Naive thymus-derived CD8-positive, alpha-beta T cell (primary cell): ENCODE measurements around the gene HBG2. TPM values are rescaled to one million over a fixed set of nuclear protein-coding genes. Genes with fewer than 3 reads are reported as not detected.

ENCODE experiments used
- ATAC-seq, 2 donors: fragments of 150-1000 bp; cut with Tn5 transposase in 1 of 2; sonication (Bioruptor Pico), chemical (Tn5 transposase) in 1 of 2; 1 replicate in 1 of 2; 2 replicates in 1 of 2; pipeline ENCODE4 v1.10.0; 2021; ENCODE audit warnings: mild to moderate bottlenecking in 2 of 2, moderate library complexity in 2 of 2
- POLR2A ChIA-PET: fragments of 350-600 bp; sonication (Branson Sonifier 250); formaldehyde crosslinking; loops from one replicate; lab custom pipeline; 2021; ENCODE audit warnings: antibody characterized with exemption; lab: Charles Lee
- DNase-seq, 10 donors: peaks; one replicate each; pipeline versions ENCODE4 v3.0.0 to v3.0.0-alpha.2; 2020 to 2022
- H3K27ac Mint-ChIP-seq, 10 donors: one replicate each; pipeline ENCODE4 v1.8.0; 2020 to 2022; ENCODE audit warnings: mild to moderate bottlenecking in 10 of 10, mixed read lengths in 10 of 10, moderate library complexity in 4 of 10, inconsistent platforms in 1 of 10
- H3K27me3 Mint-ChIP-seq, 5 donors: one replicate each; pipeline ENCODE4 v1.8.0; 2021 to 2022; ENCODE audit warnings: mixed read lengths in 5 of 5
- H3K36me3 Mint-ChIP-seq, 3 donors: one replicate each; pipeline ENCODE4 v1.8.0; 2020 to 2022; ENCODE audit warnings: mixed read lengths in 3 of 3, mild to moderate bottlenecking in 2 of 3, inconsistent platforms in 1 of 3
- H3K4me1 Mint-ChIP-seq, 4 donors: one replicate each; pipeline ENCODE4 v1.8.0; 2021 to 2022; ENCODE audit warnings: mixed read lengths in 4 of 4
- H3K4me3 Mint-ChIP-seq, 10 donors: one replicate each; pipeline ENCODE4 v1.8.0; 2020 to 2022; ENCODE audit warnings: mild to moderate bottlenecking in 10 of 10, mixed read lengths in 10 of 10, moderate library complexity in 6 of 10, inconsistent platforms in 1 of 10
- H3K9me3 Mint-ChIP-seq, 9 donors: one replicate each; pipeline ENCODE4 v1.8.0; 2020 to 2022; ENCODE audit warnings: mixed read lengths in 9 of 9, mild to moderate bottlenecking in 3 of 9, inconsistent platforms in 1 of 9, moderate library complexity in 1 of 9
- polyA plus RNA-seq, 3 donors: library from polyadenylated mRNA; unstranded; fragments of 300-500 nt; fragmentation: Illumina TruSeq; gene quantifications; one replicate each; pipeline ENCODE4 v1.2.3, GENCODE V29; 2021
- total RNA-seq, 8 experiments: library from RNA in 2 of 8; stranded (reverse) in 2 of 8; gene quantifications; one replicate each; pipeline ENCODE4 v1.2.3 and lab custom pipeline; 2021 to 2026

Gene HBG2
- total and polyA plus RNA-seq, 5 experiments from 2014 or later, result not detected

- Mint-ChIP-seq H3K36me3 (no peaks in the 10 kb centered on the region), H3K4me1 (no peaks in the 10 kb centered on the region), H3K27me3 (peaks cover 1 to 29% (median 8%) of the 10 kb centered on the region in 5 donors), H3K9me3 (no peaks in the 10 kb centered on the region), H3K4me3 (no peak overlapping the region), H3K27ac (no peak overlapping the region)
- POLR2A ChIA-PET, result no interaction called here
- DNase-seq, result no peak
- ATAC-seq, result no peak
Measured at GRCh38 chr11:5242208-5242607, 12.4 kb downstream of the HBG2 start.

DNA sequence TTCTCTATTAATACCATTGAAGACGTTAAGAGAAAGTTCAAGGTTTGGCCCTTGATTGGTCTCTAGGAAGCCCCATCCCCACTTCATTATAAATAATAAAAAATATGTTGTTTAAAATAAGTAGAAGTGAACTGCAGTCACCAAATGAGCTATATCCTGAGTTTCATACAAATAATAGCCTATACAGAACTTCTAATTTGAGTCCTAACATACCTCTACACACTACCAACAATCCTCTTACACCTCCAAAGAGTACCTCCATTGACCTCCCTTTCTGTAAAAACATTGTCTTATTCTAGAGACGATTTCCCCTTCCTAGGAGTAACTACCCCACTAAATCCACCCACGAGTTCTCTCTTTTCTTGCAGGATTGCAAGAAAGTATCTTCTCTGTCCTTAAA lies 13.1 kb downstream of the HBG2 start:
- POLR2A ChIA-PET, result no interaction called here
- Mint-ChIP-seq H3K36me3 (no peaks in the 10 kb centered on the region), H3K4me3 (no peak overlapping the region), H3K9me3 (no peaks in the 10 kb centered on the region), H3K4me1 (no peaks in the 10 kb centered on the region), H3K27ac (no peak overlapping the region), H3K27me3 (peaks cover 1 to 31% (median 9%) of the 10 kb centered on the region in 5 donors)
- DNase-seq, result no peak
- ATAC-seq, result no peak

DNA sequence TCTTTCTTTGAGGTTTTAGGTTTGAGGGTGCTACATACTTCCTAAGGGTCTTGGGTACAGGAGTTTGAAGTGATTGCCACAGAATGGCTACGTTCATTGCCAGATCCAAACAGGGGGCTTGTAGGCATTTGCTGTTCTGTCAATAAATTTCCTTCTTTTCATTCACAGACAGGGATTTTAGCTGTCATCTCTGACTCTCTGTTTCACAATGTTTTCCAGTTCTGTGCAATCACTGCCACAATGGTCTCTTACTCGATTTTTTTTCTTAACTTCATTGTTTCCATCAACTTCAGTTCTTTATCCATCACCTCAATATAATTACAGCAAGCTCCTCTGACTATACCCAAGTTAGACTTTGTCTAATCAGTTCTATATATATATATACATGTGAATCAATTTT lies 14.1 kb downstream of the HBG2 start:
- peaks cover 2 to 30% (median 9%) of the 10 kb centered on the region in 5 donors for H3K27me3 Mint-ChIP-seq
- DNase-seq (no peak), ATAC-seq (no peak)
- no peak overlapping the region for H3K27ac Mint-ChIP-seq
- POLR2A ChIA-PET, result no interaction called here
- no peaks in the 10 kb centered on the region for H3K4me1 Mint-ChIP-seq
- no peaks in the 10 kb centered on the region for H3K9me3 Mint-ChIP-seq
- H3K4me3 Mint-ChIP-seq, result no peak overlapping the region
- no peaks in the 10 kb centered on the region for H3K36me3 Mint-ChIP-seq

- H3K27me3 Mint-ChIP-seq, result peaks cover 2 to 30% (median 9%) of the 10 kb centered on the region in 5 donors
- no peak for DNase-seq
- H3K36me3 Mint-ChIP-seq, result no peaks in the 10 kb centered on the region
- H3K9me3 Mint-ChIP-seq, result no peaks in the 10 kb centered on the region
- POLR2A ChIA-PET, result no interaction called here
- ATAC-seq, result no peak
- H3K4me1 Mint-ChIP-seq, result no peaks in the 10 kb centered on the region
- H3K27ac Mint-ChIP-seq, result no peak overlapping the region
- no peak overlapping the region for H3K4me3 Mint-ChIP-seq
Measured at GRCh38 chr11:5240056-5240455, 14.5 kb downstream of the HBG2 start.

DNA sequence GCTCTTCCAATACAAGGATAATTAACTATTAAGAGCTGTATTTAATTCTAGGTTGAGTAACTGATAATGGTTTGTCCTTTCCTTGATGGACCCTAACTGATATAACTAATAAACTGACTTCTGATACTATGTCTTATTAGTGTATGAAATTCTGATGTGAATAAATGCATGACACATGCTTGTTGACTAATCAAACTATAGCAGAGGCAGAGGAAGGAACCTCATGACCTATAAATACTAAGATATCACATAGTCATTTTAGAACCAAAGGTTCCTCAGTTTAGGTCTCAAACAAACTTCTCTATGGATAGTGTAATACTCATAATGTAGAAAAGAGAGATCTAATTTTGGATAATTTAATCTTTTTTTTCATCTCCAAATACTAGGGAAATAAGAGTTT lies 15.5 kb downstream of the HBG2 start:
- H3K27me3 Mint-ChIP-seq, result peaks cover 2 to 27% (median 6%) of the 10 kb centered on the region in 5 donors
- no peaks in the 10 kb centered on the region for H3K36me3 Mint-ChIP-seq
- POLR2A ChIA-PET, result no interaction called here
- H3K4me3 Mint-ChIP-seq, result no peak overlapping the region
- no peaks in the 10 kb centered on the region for H3K9me3 Mint-ChIP-seq
- no peak overlapping the region for H3K27ac Mint-ChIP-seq
- ATAC-seq, result no peak
- DNase-seq, result no peak
- H3K4me1 Mint-ChIP-seq, result peaks cover 0 to 4% (median 1%) of the 10 kb centered on the region in 4 donors

GRCh38 chr11:5238486-5238885 lies 16.1 kb downstream of the HBG2 start:
- no peak for ATAC-seq
- Mint-ChIP-seq H3K27me3 (peaks cover 2 to 27% (median 6%) of the 10 kb centered on the region in 5 donors), H3K4me3 (no peak overlapping the region), H3K4me1 (peaks cover 0 to 4% (median 1%) of the 10 kb centered on the region in 4 donors), H3K27ac (no peak overlapping the region), H3K9me3 (no peaks in the 10 kb centered on the region), H3K36me3 (no peaks in the 10 kb centered on the region)
- DNase-seq, result no peak
- POLR2A ChIA-PET, result no interaction called here

DNA sequence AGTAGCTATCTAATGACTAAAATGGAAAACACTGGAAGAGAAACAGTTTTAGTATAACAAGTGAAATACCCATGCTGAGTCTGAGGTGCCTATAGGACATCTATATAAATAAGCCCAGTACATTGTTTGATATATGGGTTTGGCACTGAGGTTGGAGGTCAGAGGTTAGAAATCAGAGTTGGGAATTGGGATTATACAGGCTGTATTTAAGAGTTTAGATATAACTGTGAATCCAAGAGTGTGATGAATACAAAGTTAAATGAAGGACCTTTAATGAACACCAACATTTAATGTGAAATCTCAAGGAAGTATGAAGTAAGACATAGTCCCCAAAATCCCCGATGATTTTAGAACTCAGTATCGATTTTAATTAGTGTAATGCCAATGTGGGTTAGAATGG lies 17.2 kb downstream of the HBG2 start:
- no peaks in the 10 kb centered on the region for H3K36me3 Mint-ChIP-seq
- no peak overlapping the region for H3K27ac Mint-ChIP-seq
- H3K9me3 Mint-ChIP-seq, result no peaks in the 10 kb centered on the region
- DNase-seq (no peak), ATAC-seq (no peak)
- peaks cover 0 to 4% (median 1%) of the 10 kb centered on the region in 4 donors for H3K4me1 Mint-ChIP-seq
- no peak overlapping the region for H3K4me3 Mint-ChIP-seq
- H3K27me3 Mint-ChIP-seq, result peaks cover 2 to 27% (median 6%) of the 10 kb centered on the region in 5 donors
- POLR2A ChIA-PET, result no interaction called here

DNA sequence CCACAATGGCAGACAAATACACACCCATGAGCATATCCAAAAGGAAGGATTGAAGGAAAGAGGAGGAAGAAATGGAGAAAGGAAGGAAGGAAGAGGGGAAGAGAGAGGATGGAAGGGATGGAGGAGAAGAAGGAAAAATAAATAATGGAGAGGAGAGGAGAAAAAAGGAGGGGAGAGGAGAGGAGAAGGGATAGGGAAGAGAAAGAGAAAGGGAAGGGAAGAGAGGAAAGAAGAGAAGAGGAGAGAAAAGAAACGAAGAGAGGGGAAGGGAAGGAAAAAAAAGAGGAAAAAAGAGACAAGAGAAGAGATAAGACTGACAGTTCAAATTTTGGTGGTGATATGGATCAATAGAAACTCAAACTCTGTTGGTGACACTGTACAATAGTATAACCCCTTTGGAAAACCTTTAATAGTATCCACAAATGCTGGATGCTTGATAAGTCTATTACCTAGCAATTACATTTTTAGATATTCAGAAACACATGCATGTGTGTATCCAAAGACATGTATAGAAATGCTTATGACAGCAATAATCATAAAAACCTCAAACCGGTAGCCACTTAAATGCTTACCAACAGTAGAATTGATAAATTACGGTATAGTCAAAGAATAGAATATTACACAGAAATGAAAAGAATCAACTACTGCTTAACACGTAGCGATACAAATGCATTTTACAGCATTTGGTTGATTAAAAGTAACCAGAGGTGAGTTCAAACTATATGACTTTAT lies 19.1 kb downstream of the HBG2 start:
- Mint-ChIP-seq H3K27ac (no peak overlapping the region), H3K4me1 (peaks cover 0 to 4% (median 1%) of the 10 kb centered on the region in 4 donors), H3K27me3 (peaks cover under 1 to 27% (median 8%) of the 10 kb centered on the region in 5 donors), H3K9me3 (peaks cover 0 to 2% (median 0%) of the 10 kb centered on the region in 9 donors), H3K4me3 (no peak overlapping the region), H3K36me3 (no peaks in the 10 kb centered on the region)
- DNase-seq (no peak), ATAC-seq (no peak)
- POLR2A ChIA-PET, result no interaction called here

DNA sequence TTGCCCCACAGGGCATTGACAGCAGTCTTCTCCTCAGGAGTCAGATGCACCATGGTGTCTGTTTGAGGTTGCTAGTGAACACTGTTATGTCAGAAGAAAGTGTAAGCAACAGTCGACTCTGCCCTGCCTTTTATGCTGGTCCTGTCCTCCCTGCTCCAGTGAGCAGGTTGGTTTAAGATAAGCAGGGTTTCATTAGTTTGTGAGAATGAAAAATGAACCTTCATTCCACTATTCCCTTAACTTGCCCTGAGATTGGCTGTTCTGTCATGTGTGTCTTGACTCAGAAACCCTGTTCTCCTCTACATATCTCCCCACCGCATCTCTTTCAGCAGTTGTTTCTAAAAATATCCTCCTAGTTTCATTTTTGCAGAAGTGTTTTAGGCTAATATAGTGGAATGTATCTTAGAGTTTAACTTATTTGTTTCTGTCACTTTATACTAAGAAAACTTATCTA lies 20.2 kb downstream of the HBG2 start, which contains the start of gene HBD:
HBD (minus strand) TSS at position 103 of the 454 bp plus-strand sequence; CDS start at position 53, 50 bp downstream.
- Mint-ChIP-seq H3K9me3 (peaks cover 0 to 2% (median 0%) of the 10 kb centered on the region in 9 donors), H3K4me1 (peaks cover 0 to 4% (median 1%) of the 10 kb centered on the region in 4 donors), H3K27me3 (peaks cover 1 to 27% (median 8%) of the 10 kb centered on the region in 5 donors), H3K4me3 (no peak within 1 kb of the TSS), H3K36me3 (no peaks in the 10 kb centered on the region), H3K27ac (no peak within 1 kb of the TSS)
- ATAC-seq (no peak), DNase-seq (no peak)
- POLR2A ChIA-PET, result no interaction called here

DNA sequence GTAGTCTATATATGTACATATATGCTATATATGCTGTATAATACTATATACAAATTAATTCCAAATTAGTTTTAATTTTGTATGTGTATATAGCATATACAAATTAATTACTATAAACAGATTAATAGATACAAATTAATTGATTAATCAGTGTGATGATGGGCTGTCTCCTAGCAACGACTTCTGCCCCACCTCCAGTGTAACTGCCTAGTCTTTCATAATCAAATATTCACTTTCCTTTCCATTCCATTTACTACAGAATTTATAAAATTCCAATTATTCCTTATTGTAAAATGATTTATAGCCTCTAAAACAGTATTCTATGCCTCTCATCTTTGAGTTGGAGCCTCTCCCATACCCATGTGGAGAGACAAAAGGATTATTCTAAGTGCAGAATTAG lies 21.3 kb downstream of the HBG2 start:
- no peak overlapping the region for H3K4me3 Mint-ChIP-seq
- POLR2A ChIA-PET, result no interaction called here
- peaks cover 0 to 2% (median 0%) of the 10 kb centered on the region in 9 donors for H3K9me3 Mint-ChIP-seq
- peaks cover 1 to 27% (median 8%) of the 10 kb centered on the region in 5 donors for H3K27me3 Mint-ChIP-seq
- H3K27ac Mint-ChIP-seq, result no peak overlapping the region
- DNase-seq (no peak), ATAC-seq (no peak)
- no peaks in the 10 kb centered on the region for H3K36me3 Mint-ChIP-seq
- H3K4me1 Mint-ChIP-seq, result peaks cover 0 to 4% (median 1%) of the 10 kb centered on the region in 4 donors

GRCh38 chr11:5232821-5233220 lies 21.8 kb downstream of the HBG2 start:
- Mint-ChIP-seq H3K9me3 (peaks cover 0 to 2% (median 0%) of the 10 kb centered on the region in 9 donors), H3K36me3 (no peaks in the 10 kb centered on the region)

DNA sequence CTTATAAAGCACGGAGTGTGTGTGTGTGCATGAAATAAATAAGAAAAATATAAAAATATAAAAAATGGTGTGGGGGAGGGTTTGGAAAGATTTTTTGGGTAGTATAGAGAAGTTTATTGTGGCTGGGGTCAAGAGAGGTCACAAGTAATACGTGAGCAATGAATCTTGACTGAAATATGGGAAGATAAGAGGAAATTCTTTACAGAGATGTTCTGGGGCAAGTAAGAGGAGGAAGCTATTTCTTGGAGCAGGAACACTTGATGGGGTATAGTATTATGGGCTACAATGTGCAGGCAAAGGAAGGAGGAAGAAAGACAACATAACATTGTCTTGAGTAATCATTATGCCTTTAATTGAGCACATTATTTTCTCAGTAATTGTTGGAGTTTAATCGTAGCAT lies 22.4 kb downstream of the HBG2 start:
- no peak overlapping the region for H3K4me3 Mint-ChIP-seq
- POLR2A ChIA-PET, result no interaction called here
- H3K4me1 Mint-ChIP-seq, result peaks cover 0 to 4% (median 1%) of the 10 kb centered on the region in 4 donors
- H3K27me3 Mint-ChIP-seq, result peaks cover 1 to 18% (median 4%) of the 10 kb centered on the region in 5 donors
- DNase-seq (no peak), ATAC-seq (no peak)
- H3K36me3 Mint-ChIP-seq, result no peaks in the 10 kb centered on the region
- H3K9me3 Mint-ChIP-seq, result peaks cover 0 to 2% (median 0%) of the 10 kb centered on the region in 9 donors
- H3K27ac Mint-ChIP-seq, result no peak overlapping the region

More at GRCh38 chr11:5232821-5233220, 21.8 kb downstream of the HBG2 start:
- ATAC-seq, result no peak
- Mint-ChIP-seq H3K27me3 (peaks cover 1 to 25% (median 8%) of the 10 kb centered on the region in 5 donors), H3K4me3 (no peak overlapping the region), H3K27ac (no peak overlapping the region), H3K4me1 (peaks cover 0 to 4% (median 1%) of the 10 kb centered on the region in 4 donors)
- DNase-seq, result no peak
- POLR2A ChIA-PET, result no interaction called here

GRCh38 chr11:5231111-5231510 lies 23.5 kb downstream of the HBG2 start:
- H3K4me1 Mint-ChIP-seq, result peaks cover 0 to 4% (median 1%) of the 10 kb centered on the region in 4 donors
- H3K4me3 Mint-ChIP-seq, result no peak overlapping the region
- ATAC-seq, result no peak
- H3K27ac Mint-ChIP-seq, result no peak overlapping the region
- H3K9me3 Mint-ChIP-seq, result peaks cover 0 to 2% (median 0%) of the 10 kb centered on the region in 9 donors
- H3K36me3 Mint-ChIP-seq, result no peaks in the 10 kb centered on the region
- DNase-seq, result no peak
- POLR2A ChIA-PET, result no interaction called here
- H3K27me3 Mint-ChIP-seq, result peaks cover 1 to 17% (median 4%) of the 10 kb centered on the region in 5 donors
